ENCODE measurements around the gene PTPN22. TPM values are rescaled to one million over a fixed set of nuclear protein-coding genes. Genes with fewer than 3 reads are reported as not detected.

The PTPN22 gene
- total and polyA plus RNA-seq, 2 experiments from 2014 or later, result 0.17 to 0.47 TPM

- no peak for TF ChIP-seq CTCF (IDR thresholded peaks at IDR 0.05; ENCODE audit: poor library complexity)
- no peak for TF ChIP-seq EZH2 (IDR thresholded peaks at IDR 0.05; ENCODE audit: borderline replicate concordance)
- TF ChIP-seq EZH2phosphoT487 (IDR thresholded peaks at IDR 0.05; ENCODE audit: low read depth, severe bottlenecking, unreplicated experiment), result no peak
- no peaks in the 10 kb centered on the region for H3K9me3 ChIP-seq (ENCODE audit: low read depth)
- WGBS (ENCODE audit: low lambda C conversion rate, missing lambda C conversion rate), result 96% methylated on average over 3 of the region's 3 CpGs
- no peaks in the 10 kb centered on the region for H3K27me3 ChIP-seq
- no peak overlapping the region for H2AFZ ChIP-seq
- DNase-seq (ENCODE audit: low spot score), result no peak
- H3K27ac ChIP-seq, result no peak overlapping the region
- no peaks in the 10 kb centered on the region for H3K9me2 ChIP-seq (replicated peaks; ENCODE audit: insufficient read depth)
- peaks cover 13% of the 10 kb centered on the region for H3K4me1 ChIP-seq (ENCODE audit: insufficient read depth)
- H3K36me3 ChIP-seq (replicated peaks; ENCODE audit: insufficient read depth, low read depth), result no peaks in the 10 kb centered on the region
- no peak overlapping the region for H3K4me3 ChIP-seq
- peaks cover 21% of the 10 kb centered on the region for H4K20me1 ChIP-seq (ENCODE audit: insufficient read depth, poor library complexity, severe bottlenecking)
- H3K4me2 ChIP-seq, result no peak overlapping the region
- peaks cover 97% of the 10 kb centered on the region for H3K79me2 ChIP-seq
These were observed 69.0 kb downstream of the PTPN22 start for GRCh38 chr1:113802367-113803007.

- H3K4me2 ChIP-seq, result no peak overlapping the region
- no peaks in the 10 kb centered on the region for H3K9me2 ChIP-seq (replicated peaks; ENCODE audit: insufficient read depth)
- H3K27ac ChIP-seq, result no peak overlapping the region
- peaks cover 13% of the 10 kb centered on the region for H3K4me1 ChIP-seq (ENCODE audit: insufficient read depth)
- no peaks in the 10 kb centered on the region for H3K36me3 ChIP-seq (replicated peaks; ENCODE audit: insufficient read depth, low read depth)
- peaks cover 96% of the 10 kb centered on the region for H3K79me2 ChIP-seq
- no peak overlapping the region for H2AFZ ChIP-seq
- no peak for TF ChIP-seq EZH2phosphoT487 (IDR thresholded peaks at IDR 0.05; ENCODE audit: low read depth, severe bottlenecking, unreplicated experiment)
- TF ChIP-seq CTCF (IDR thresholded peaks at IDR 0.05; ENCODE audit: poor library complexity), result no peak
- TF ChIP-seq EZH2 (IDR thresholded peaks at IDR 0.05; ENCODE audit: borderline replicate concordance), result no peak
- no peak for DNase-seq (ENCODE audit: low spot score)
- WGBS (ENCODE audit: low lambda C conversion rate, missing lambda C conversion rate), result 93% methylated on average over 3 of the region's 3 CpGs
- no peaks in the 10 kb centered on the region for H3K9me3 ChIP-seq (ENCODE audit: low read depth)
- H3K27me3 ChIP-seq, result no peaks in the 10 kb centered on the region
- peaks cover 21% of the 10 kb centered on the region for H4K20me1 ChIP-seq (ENCODE audit: insufficient read depth, poor library complexity, severe bottlenecking)
- H3K4me3 ChIP-seq, result no peak overlapping the region
These were observed 71.0 kb downstream of the PTPN22 start for GRCh38 chr1:113800487-113800886.

GRCh38 chr1:113797472-113797871, 74.0 kb downstream of the PTPN22 start:
- H3K4me1 ChIP-seq (ENCODE audit: insufficient read depth), result no peaks in the 10 kb centered on the region
- H4K20me1 ChIP-seq (ENCODE audit: insufficient read depth, poor library complexity, severe bottlenecking), result peaks cover 22% of the 10 kb centered on the region
- peaks cover 89% of the 10 kb centered on the region for H3K79me2 ChIP-seq

More at GRCh38 chr1:113797472-113797871, 74.0 kb downstream of the PTPN22 start:
- H3K4me3 ChIP-seq, result no peak overlapping the region
- H2AFZ ChIP-seq, result no peak overlapping the region
- no peaks in the 10 kb centered on the region for H3K9me2 ChIP-seq (replicated peaks; ENCODE audit: insufficient read depth)
- WGBS (ENCODE audit: low lambda C conversion rate, missing lambda C conversion rate), result 95% methylated on average over 4 of the region's 4 CpGs
- H3K27ac ChIP-seq, result no peak overlapping the region
- H3K27me3 ChIP-seq, result no peaks in the 10 kb centered on the region
- H3K4me2 ChIP-seq, result no peak overlapping the region
- DNase-seq (ENCODE audit: low spot score), result no peak
- TF ChIP-seq EZH2 (IDR thresholded peaks at IDR 0.05; ENCODE audit: borderline replicate concordance) (no peak), CTCF (IDR thresholded peaks at IDR 0.05; ENCODE audit: poor library complexity) (no peak), EZH2phosphoT487 (IDR thresholded peaks at IDR 0.05; ENCODE audit: low read depth, severe bottlenecking, unreplicated experiment) (no peak)
- no peaks in the 10 kb centered on the region for H3K36me3 ChIP-seq (replicated peaks; ENCODE audit: insufficient read depth, low read depth)
- no peaks in the 10 kb centered on the region for H3K9me3 ChIP-seq (ENCODE audit: low read depth)
